ENCODE results near the gene CHRM5.
"Not testable (repeated sequence)": the region's sequence is repeated elsewhere in the genome, so short reads cannot be mapped to it uniquely, and the experiment has no call there.

Gene CHRM5

GRCh38 chr15:34039790-34040113, 71.5 kb downstream of the CHRM5 start:
- no peak for DNase-seq (ENCODE audit: low spot score)

- DNase-seq (ENCODE audit: low spot score), result no peak
These were observed 75.1 kb downstream of the CHRM5 start for GRCh38 chr15:34043391-34043790.

- DNase-seq (ENCODE audit: low spot score), result no peak
These were observed 75.5 kb downstream of the CHRM5 start for GRCh38 chr15:34043813-34044212.

- no peak for DNase-seq (ENCODE audit: low spot score)
These were observed 78.3 kb downstream of the CHRM5 start for GRCh38 chr15:34046471-34047145.

GRCh38 chr15:34047893-34048775, 79.8 kb downstream of the CHRM5 start:
- DNase-seq (ENCODE audit: low spot score), result no peak

- no peak for DNase-seq (ENCODE audit: low spot score)
These were observed 80.8 kb downstream of the CHRM5 start for GRCh38 chr15:34049112-34049511.

GRCh38 chr15:34050385-34050784, 82.1 kb downstream of the CHRM5 start:
- not testable (repeated sequence) for DNase-seq (ENCODE audit: low spot score)

- DNase-seq (ENCODE audit: low spot score), result no peak
These were observed 85.9 kb downstream of the CHRM5 start for GRCh38 chr15:34054081-34054707.

- DNase-seq (ENCODE audit: low spot score), result no peak
These were observed 87.7 kb downstream of the CHRM5 start for GRCh38 chr15:34055868-34056595.

- no peak for DNase-seq (ENCODE audit: low spot score)
These were observed 88.6 kb downstream of the CHRM5 start for GRCh38 chr15:34056911-34057310.

GRCh38 chr15:34059476-34059875, 91.2 kb downstream of the CHRM5 start:
- no peak for DNase-seq (ENCODE audit: low spot score)

GRCh38 chr15:34059946-34060345, 91.6 kb downstream of the CHRM5 start:
- no peak for DNase-seq (ENCODE audit: low spot score)

GRCh38 chr15:34064438-34064837, 96.1 kb downstream of the CHRM5 start:
- no peak for DNase-seq (ENCODE audit: low spot score)

- no peak for DNase-seq (ENCODE audit: low spot score)
These were observed 97.0 kb downstream of the CHRM5 start for GRCh38 chr15:34065261-34065660.

- no peak for DNase-seq (ENCODE audit: low spot score)
These were observed 97.6 kb downstream of the CHRM5 start for GRCh38 chr15:34065941-34066340.

GRCh38 chr15:34070003-34070402, 101.7 kb downstream of the CHRM5 start:
- DNase-seq (ENCODE audit: low spot score), result no peak

- DNase-seq (ENCODE audit: low spot score), result no peak
These were observed 108.5 kb downstream of the CHRM5 start for GRCh38 chr15:34076785-34077184.

- DNase-seq (ENCODE audit: low spot score), result no peak
These were observed 110.6 kb downstream of the CHRM5 start for GRCh38 chr15:34078900-34079299.

- DNase-seq (ENCODE audit: low spot score), result no peak
These were observed 111.6 kb downstream of the CHRM5 start for GRCh38 chr15:34079904-34080303.

- DNase-seq (ENCODE audit: low spot score), result no peak
These were observed 115.8 kb downstream of the CHRM5 start for GRCh38 chr15:34084086-34084485.

- no peak for DNase-seq (ENCODE audit: low spot score)
These were observed 117.4 kb downstream of the CHRM5 start for GRCh38 chr15:34085746-34086145.

GRCh38 chr15:34099914-34100313, 131.6 kb downstream of the CHRM5 start:
- no peak for DNase-seq (ENCODE audit: low spot score)
